ENCODE results near the gene MVD. TPM values are rescaled to one million over a fixed set of nuclear protein-coding genes. Genes with fewer than 3 reads are reported as not detected.

The MVD gene
- total and polyA plus RNA-seq, 2 of the 13 experiments (the other 11 are each of a cell fraction or from before 2014, with no cell fraction given), result 28.1 to 187 TPM

DNA sequence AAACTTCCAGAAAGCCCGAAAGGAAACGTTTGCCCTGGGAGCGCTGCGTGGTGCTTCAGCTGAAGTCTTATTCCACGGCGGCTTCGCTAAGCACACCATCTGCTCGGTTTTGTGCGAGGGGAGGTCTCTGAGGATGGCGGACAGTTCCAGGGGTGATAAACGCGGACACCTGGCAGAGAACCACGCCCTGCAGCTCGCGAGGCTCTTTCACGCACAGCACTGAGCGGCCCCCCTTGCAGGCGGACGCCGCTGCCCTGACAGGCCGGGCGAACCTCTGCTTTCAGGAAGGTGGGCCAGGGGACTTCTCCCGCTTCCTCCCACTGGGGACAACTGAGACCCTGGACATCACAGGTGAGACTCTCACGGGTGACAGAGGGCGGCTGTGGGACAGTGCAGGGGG lies 3.7 kb downstream of the MVD start:
- Histone ChIP-seq H3K4me2 (ENCODE audit: low read depth, low read length) (peak overlapping the region; percentile 13; the same call in 1 of the 2 replicates), H4K20me1 (ENCODE audit: insufficient read depth, low read length) (peaks cover 41% of the 10 kb centered on the region), H3K79me2 (ENCODE audit: insufficient read depth, low read length) (peaks cover 68% of the 10 kb centered on the region), H3K4me3 (replicated peaks in 1 of 3; ENCODE audit: insufficient read depth in 1 of 3, low read depth in 2 of 3, low read length in 3 of 3) (no peak overlapping the region), H3K36me3 (replicated peaks in 1 of 2; ENCODE audit: control insufficient read depth in 1 of 2, insufficient read depth in 2 of 2, low read length in 2 of 2) (peaks cover 13 to 47% of the 10 kb centered on the region in 2 experiments), H2AFZ (ENCODE audit: low read length) (no peak overlapping the region), H3K4me1 (ENCODE audit: insufficient read depth, low read length) (peaks cover 30% of the 10 kb centered on the region), H3K27me3 (ENCODE audit: control insufficient read depth in 1 of 2, insufficient read depth in 2 of 2, low read length in 2 of 2) (no peaks in the 10 kb centered on the region), H3K27ac (ENCODE audit: extremely low read length, insufficient read depth, low read length) (peak overlapping the region; percentile 5), H3K9ac (ENCODE audit: insufficient read depth, low read depth, low read length) (no peak overlapping the region; the same call in 1 of the 2 replicates), H3K9me3 (ENCODE audit: low read length) (no peaks in the 10 kb centered on the region)
- no TSS peak for BruUV-seq (replicated peaks)
- POLR2A ChIA-PET, result interaction anchor here (1.4 kb wide), 1 partner anchor 9 kb away, joined by 4 read pairs; no protein-coding TSS in a partner anchor
- intact Hi-C loops (cut with micrococcal nuclease; ENCODE audit: unreplicated experiment), result no loop called here
- in situ Hi-C loops (cut with HindIII; ENCODE audit: extremely low pct_ligation_motif_present, low pct_unique_long_range_greater_than_20kb), result no loop called here
- CTCF ChIA-PET (ENCODE audit: low intra/inter-chr PET ratio, low total read pairs), result no interaction called here
- DNase-seq (ENCODE audit: low spot score) (no peak), ATAC-seq (no peak), FAIRE-seq (no peak)
- TF ChIP-seq ZNF839 (CRISPR knock-in tag; IDR thresholded peaks at IDR 0.05; ENCODE audit: borderline replicate concordance) (0 out of 2 replicates have a peak, but pooled peaks have one; percentile 41), NFYB (CRISPR knock-in tag; IDR thresholded peaks at IDR 0.05) (no peak), ZKSCAN8 (CRISPR knock-in tag; IDR thresholded peaks at IDR 0.05; ENCODE audit: borderline replicate concordance) (no peak), HOXA3 (CRISPR knock-in tag; IDR thresholded peaks at IDR 0.05) (peak; percentile 25; the same call in 1 of the 2 replicates), MYC (CRISPR knock-in tag; IDR thresholded peaks at IDR 0.05; ENCODE audit: borderline replicate concordance) (peak; percentile 10; the same call in 1 of the 2 replicates), SRY (CRISPR knock-in tag; IDR thresholded peaks at IDR 0.05) (no peak), SIN3B (IDR thresholded peaks at IDR 0.05; ENCODE audit: low read length) (no peak), HNRNPLL (IDR thresholded peaks at IDR 0.05; ENCODE audit: low read depth, low read length, poor library complexity, severe bottlenecking) (peak; percentile 20), ZNF510 (CRISPR knock-in tag; IDR thresholded peaks at IDR 0.05; ENCODE audit: low read depth) (no peak)
- TF ChIP-seq, protein P1, sequence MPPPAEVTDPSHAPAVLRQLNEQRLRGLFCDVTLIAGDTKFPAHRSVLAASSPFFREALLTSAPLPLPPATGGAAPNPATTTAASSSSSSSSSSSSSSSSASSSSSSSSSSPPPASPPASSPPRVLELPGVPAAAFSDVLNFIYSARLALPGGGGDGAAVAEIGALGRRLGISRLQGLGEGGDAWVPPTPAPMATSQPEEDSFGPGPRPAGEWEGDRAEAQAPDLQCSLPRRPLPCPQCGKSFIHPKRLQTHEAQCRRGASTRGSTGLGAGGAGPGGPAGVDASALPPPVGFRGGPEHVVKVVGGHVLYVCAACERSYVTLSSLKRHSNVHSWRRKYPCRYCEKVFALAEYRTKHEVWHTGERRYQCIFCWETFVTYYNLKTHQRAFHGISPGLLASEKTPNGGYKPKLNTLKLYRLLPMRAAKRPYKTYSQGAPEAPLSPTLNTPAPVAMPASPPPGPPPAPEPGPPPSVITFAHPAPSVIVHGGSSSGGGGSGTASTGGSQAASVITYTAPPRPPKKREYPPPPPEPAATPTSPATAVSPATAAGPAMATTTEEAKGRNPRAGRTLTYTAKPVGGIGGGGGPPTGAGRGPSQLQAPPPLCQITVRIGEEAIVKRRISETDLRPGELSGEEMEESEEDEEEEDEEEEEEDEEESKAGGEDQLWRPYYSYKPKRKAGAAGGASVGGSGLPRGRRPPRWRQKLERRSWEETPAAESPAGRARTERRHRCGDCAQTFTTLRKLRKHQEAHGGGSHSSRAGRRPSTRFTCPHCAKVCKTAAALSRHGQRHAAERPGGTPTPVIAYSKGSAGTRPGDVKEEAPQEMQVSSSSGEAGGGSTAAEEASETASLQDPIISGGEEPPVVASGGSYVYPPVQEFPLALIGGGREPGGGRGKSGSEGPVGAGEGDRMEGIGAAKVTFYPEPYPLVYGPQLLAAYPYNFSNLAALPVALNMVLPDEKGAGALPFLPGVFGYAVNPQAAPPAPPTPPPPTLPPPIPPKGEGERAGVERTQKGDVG (CRISPR knock-in tag; IDR thresholded peaks at IDR 0.05; ENCODE audit: borderline replicate concordance), result peak; percentile 79; the same call in 1 of the 2 replicates
- TF ChIP-seq, protein P2, sequence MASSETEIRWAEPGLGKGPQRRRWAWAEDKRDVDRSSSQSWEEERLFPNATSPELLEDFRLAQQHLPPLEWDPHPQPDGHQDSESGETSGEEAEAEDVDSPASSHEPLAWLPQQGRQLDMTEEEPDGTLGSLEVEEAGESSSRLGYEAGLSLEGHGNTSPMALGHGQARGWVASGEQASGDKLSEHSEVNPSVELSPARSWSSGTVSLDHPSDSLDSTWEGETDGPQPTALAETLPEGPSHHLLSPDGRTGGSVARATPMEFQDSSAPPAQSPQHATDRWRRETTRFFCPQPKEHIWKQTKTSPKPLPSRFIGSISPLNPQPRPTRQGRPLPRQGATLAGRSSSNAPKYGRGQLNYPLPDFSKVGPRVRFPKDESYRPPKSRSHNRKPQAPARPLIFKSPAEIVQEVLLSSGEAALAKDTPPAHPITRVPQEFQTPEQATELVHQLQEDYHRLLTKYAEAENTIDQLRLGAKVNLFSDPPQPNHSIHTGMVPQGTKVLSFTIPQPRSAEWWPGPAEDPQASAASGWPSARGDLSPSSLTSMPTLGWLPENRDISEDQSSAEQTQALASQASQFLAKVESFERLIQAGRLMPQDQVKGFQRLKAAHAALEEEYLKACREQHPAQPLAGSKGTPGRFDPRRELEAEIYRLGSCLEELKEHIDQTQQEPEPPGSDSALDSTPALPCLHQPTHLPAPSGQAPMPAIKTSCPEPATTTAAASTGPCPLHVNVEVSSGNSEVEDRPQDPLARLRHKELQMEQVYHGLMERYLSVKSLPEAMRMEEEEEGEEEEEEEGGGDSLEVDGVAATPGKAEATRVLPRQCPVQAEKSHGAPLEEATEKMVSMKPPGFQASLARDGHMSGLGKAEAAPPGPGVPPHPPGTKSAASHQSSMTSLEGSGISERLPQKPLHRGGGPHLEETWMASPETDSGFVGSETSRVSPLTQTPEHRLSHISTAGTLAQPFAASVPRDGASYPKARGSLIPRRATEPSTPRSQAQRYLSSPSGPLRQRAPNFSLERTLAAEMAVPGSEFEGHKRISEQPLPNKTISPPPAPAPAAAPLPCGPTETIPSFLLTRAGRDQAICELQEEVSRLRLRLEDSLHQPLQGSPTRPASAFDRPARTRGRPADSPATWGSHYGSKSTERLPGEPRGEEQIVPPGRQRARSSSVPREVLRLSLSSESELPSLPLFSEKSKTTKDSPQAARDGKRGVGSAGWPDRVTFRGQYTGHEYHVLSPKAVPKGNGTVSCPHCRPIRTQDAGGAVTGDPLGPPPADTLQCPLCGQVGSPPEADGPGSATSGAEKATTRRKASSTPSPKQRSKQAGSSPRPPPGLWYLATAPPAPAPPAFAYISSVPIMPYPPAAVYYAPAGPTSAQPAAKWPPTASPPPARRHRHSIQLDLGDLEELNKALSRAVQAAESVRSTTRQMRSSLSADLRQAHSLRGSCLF (CRISPR knock-in tag; IDR thresholded peaks at IDR 0.05; ENCODE audit: borderline replicate concordance), result no peak
- TF ChIP-seq, protein P3, sequence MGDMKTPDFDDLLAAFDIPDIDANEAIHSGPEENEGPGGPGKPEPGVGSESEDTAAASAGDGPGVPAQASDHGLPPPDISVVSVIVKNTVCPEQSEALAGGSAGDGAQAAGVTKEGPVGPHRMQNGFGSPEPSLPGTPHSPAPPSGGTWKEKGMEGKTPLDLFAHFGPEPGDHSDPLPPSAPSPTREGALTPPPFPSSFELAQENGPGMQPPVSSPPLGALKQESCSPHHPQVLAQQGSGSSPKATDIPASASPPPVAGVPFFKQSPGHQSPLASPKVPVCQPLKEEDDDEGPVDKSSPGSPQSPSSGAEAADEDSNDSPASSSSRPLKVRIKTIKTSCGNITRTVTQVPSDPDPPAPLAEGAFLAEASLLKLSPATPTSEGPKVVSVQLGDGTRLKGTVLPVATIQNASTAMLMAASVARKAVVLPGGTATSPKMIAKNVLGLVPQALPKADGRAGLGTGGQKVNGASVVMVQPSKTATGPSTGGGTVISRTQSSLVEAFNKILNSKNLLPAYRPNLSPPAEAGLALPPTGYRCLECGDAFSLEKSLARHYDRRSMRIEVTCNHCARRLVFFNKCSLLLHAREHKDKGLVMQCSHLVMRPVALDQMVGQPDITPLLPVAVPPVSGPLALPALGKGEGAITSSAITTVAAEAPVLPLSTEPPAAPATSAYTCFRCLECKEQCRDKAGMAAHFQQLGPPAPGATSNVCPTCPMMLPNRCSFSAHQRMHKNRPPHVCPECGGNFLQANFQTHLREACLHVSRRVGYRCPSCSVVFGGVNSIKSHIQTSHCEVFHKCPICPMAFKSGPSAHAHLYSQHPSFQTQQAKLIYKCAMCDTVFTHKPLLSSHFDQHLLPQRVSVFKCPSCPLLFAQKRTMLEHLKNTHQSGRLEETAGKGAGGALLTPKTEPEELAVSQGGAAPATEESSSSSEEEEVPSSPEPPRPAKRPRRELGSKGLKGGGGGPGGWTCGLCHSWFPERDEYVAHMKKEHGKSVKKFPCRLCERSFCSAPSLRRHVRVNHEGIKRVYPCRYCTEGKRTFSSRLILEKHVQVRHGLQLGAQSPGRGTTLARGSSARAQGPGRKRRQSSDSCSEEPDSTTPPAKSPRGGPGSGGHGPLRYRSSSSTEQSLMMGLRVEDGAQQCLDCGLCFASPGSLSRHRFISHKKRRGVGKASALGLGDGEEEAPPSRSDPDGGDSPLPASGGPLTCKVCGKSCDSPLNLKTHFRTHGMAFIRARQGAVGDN (CRISPR knock-in tag; IDR thresholded peaks at IDR 0.05), result 0 out of 2 replicates have a peak, but pooled peaks have one; percentile 16
- WGBS (ENCODE audit: low lambda C conversion rate), result 95% methylated on average over 25 of the region's 25 CpGs

Measured in HepG2 (cell line).